Calu3 (cell line): ENCODE data around the gene DCDC2. TPM values are rescaled to one million over a fixed set of nuclear protein-coding genes. Genes with fewer than 3 reads are reported as not detected.
A peak's percentile ranks its signal among the peaks of the same experiment; 100 is the strongest.

Source experiments
- BruUV-seq: library from RNA; stranded (reverse); fragments of 400-500 nt; replicated peaks from 2 replicates; lab custom pipeline; 2021; lab: Mats Ljungman, UMichigan
- CTCF ChIA-PET: fragments of 300-600 bp; sonication (Branson Sonifier 250); formaldehyde crosslinking; loops from one replicate; lab custom pipeline; 2022; ENCODE audit warnings: antibody characterized with exemption; lab: Charles Lee
- DNase-seq: peaks from one replicate; pipeline ENCODE4 v3.0.0; 2022
- H3K27ac Mint-ChIP-seq: one replicate; pipeline ENCODE4 v1.8.0; 2022; ENCODE audit warnings: mixed read lengths; ENCODE audit not compliant: unreplicated experiment
- H3K27me3 Mint-ChIP-seq: one replicate; pipeline ENCODE4 v1.8.0; 2022; ENCODE audit warnings: mixed read lengths; ENCODE audit not compliant: unreplicated experiment
- H3K36me3 Mint-ChIP-seq: one replicate; pipeline ENCODE4 v1.8.0; 2022; ENCODE audit warnings: mild to moderate bottlenecking, moderate library complexity, mixed read lengths; ENCODE audit not compliant: insufficient read depth, unreplicated experiment
- H3K4me1 Mint-ChIP-seq: one replicate; pipeline ENCODE4 v1.8.0; 2022; ENCODE audit warnings: mild to moderate bottlenecking, low read depth, mixed read lengths; ENCODE audit not compliant: unreplicated experiment
- H3K4me3 Mint-ChIP-seq: one replicate; pipeline ENCODE4 v1.8.0; 2022; ENCODE audit warnings: mild to moderate bottlenecking, low read depth, moderate library complexity, mixed read lengths; ENCODE audit not compliant: unreplicated experiment
- H3K9me3 Mint-ChIP-seq: one replicate; pipeline ENCODE4 v1.8.0; 2022; ENCODE audit warnings: low read depth, mixed read lengths; ENCODE audit not compliant: unreplicated experiment
- intact Hi-C: fragments of 100-400 bp; cut with micrococcal nuclease; formaldehyde crosslinking; loops from one replicate; pipeline ENCODE4 v1.10.0; 2022; ENCODE audit not compliant: unreplicated experiment
- total RNA-seq: library from RNA; stranded (reverse); gene quantifications from 2 replicates; pipeline ENCODE4 v1.2.3, GENCODE V29; 2022
- TF ChIP-seq, protein P1 (sequence below): fragments of 200-600 bp; IDR thresholded peaks from one replicate; pipeline ENCODE4 v1.8.0; 2022; ENCODE audit warnings: antibody characterized with exemption; ENCODE audit not compliant: unreplicated experiment

DCDC2 gene
- total RNA-seq, 1 experiment from 2014 or later: 91.8 TPM

GRCh38 chr6:24382220-24382540, 24.3 kb upstream of the DCDC2 start:
- TF ChIP-seq, protein P1, sequence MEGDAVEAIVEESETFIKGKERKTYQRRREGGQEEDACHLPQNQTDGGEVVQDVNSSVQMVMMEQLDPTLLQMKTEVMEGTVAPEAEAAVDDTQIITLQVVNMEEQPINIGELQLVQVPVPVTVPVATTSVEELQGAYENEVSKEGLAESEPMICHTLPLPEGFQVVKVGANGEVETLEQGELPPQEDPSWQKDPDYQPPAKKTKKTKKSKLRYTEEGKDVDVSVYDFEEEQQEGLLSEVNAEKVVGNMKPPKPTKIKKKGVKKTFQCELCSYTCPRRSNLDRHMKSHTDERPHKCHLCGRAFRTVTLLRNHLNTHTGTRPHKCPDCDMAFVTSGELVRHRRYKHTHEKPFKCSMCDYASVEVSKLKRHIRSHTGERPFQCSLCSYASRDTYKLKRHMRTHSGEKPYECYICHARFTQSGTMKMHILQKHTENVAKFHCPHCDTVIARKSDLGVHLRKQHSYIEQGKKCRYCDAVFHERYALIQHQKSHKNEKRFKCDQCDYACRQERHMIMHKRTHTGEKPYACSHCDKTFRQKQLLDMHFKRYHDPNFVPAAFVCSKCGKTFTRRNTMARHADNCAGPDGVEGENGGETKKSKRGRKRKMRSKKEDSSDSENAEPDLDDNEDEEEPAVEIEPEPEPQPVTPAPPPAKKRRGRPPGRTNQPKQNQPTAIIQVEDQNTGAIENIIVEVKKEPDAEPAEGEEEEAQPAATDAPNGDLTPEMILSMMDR: no peak
- DNase-seq: no peak
- no TSS peak for BruUV-seq
- intact Hi-C loops: loop anchor here (1.0 kb wide), 1 partner anchor 22 kb away; no protein-coding TSS in a partner anchor
- peaks cover 29% of the 10 kb centered on the region for H3K36me3 Mint-ChIP-seq
- peak overlapping the region; percentile 35 for H3K4me3 Mint-ChIP-seq
- peak overlapping the region; percentile 85 for H3K27ac Mint-ChIP-seq
- no peaks in the 10 kb centered on the region for H3K27me3 Mint-ChIP-seq
- CTCF ChIA-PET: interaction anchor here (1.0 to 1.6 kb wide), 4 partner anchors 20 to 99 kb away, joined by 5 to 8 read pairs (median 6); partner anchors contain the start of gene MRS2
- peaks cover 65% of the 10 kb centered on the region for H3K4me1 Mint-ChIP-seq
- H3K9me3 Mint-ChIP-seq: peaks cover 3% of the 10 kb centered on the region

- DNase-seq: no peak
- BruUV-seq: no TSS peak
- Mint-ChIP-seq H3K4me3 (peak overlapping the region; percentile 35), H3K36me3 (peaks cover 29% of the 10 kb centered on the region), H3K9me3 (peaks cover 3% of the 10 kb centered on the region), H3K27ac (peak overlapping the region; percentile 85), H3K4me1 (peaks cover 62% of the 10 kb centered on the region), H3K27me3 (no peaks in the 10 kb centered on the region)
- TF ChIP-seq, protein P1: no peak
- CTCF ChIA-PET: interaction anchor here (1.0 to 1.6 kb wide), 4 partner anchors 21 to 98 kb away, joined by 5 to 8 read pairs (median 6); partner anchors contain the start of gene MRS2
- intact Hi-C loops: loop anchor here (1.0 kb wide), 1 partner anchor 21 kb away; no protein-coding TSS in a partner anchor
These were observed 23.8 kb upstream of the DCDC2 start for GRCh38 chr6:24381476-24382219.

DNA sequence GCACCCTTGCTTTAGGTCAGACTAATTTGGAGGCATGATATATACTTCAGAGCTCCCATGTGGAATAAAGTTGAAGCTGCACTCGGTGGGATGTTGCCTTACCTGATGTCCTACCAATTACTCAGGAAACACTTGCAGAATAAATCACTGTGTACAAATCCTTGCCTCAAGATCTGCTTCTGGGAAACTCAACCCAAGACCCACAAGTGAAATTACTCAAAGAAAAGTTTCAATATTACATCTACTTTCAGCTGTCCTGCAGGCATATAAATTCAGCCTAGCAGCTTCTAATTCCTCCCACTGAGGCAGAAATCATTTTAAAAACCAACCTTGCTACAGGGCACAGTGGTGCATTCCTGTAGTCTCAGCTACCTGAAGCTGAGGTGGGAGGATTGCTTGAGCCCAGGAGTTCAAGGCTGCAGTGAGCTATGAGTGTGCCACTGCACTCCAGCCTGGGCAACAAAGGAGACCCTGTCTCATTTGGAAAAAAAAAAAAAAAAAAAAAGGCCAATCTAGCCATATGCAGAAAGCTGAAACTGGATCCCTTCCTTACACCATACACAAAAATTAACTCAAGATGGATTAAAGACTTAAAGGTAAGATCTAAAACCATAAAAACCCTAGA, 20.7 kb upstream of the DCDC2 start:
- H3K27me3 Mint-ChIP-seq: no peaks in the 10 kb centered on the region
- H3K36me3 Mint-ChIP-seq: peaks cover 17% of the 10 kb centered on the region
- BruUV-seq: no TSS peak
- CTCF ChIA-PET: interaction anchor here (0.7 to 0.8 kb wide), 3 partner anchors 10 to 206 kb away, joined by 3 to 7 read pairs (median 3); no protein-coding TSS in a partner anchor
- no peak overlapping the region for H3K27ac Mint-ChIP-seq
- TF ChIP-seq, protein P1: no peak
- peaks cover under 1% of the 10 kb centered on the region for H3K9me3 Mint-ChIP-seq
- no peak for DNase-seq
- intact Hi-C loops: no loop called here
- peaks cover 42% of the 10 kb centered on the region for H3K4me1 Mint-ChIP-seq
- no peak overlapping the region for H3K4me3 Mint-ChIP-seq

GRCh38 chr6:24376871-24377270, 19.0 kb upstream of the DCDC2 start:
- H3K36me3 Mint-ChIP-seq: no peaks in the 10 kb centered on the region
- no peak overlapping the region for H3K4me3 Mint-ChIP-seq
- intact Hi-C loops: no loop called here
- no peaks in the 10 kb centered on the region for H3K27me3 Mint-ChIP-seq
- BruUV-seq: no TSS peak
- DNase-seq: no peak
- peaks cover 6% of the 10 kb centered on the region for H3K9me3 Mint-ChIP-seq
- TF ChIP-seq, protein P1: no peak
- CTCF ChIA-PET: no interaction called here
- H3K4me1 Mint-ChIP-seq: peaks cover 25% of the 10 kb centered on the region
- no peak overlapping the region for H3K27ac Mint-ChIP-seq
